Skeletal muscle cell (primary cell): ENCODE measurements around the gene PITX3.
"Not testable (repeated sequence)": the region's sequence is repeated elsewhere in the genome, so short reads cannot be mapped to it uniquely, and the experiment has no call there.

Experiments used
- DNase-seq: peaks from one replicate; pipeline ENCODE4 v3.0.0-alpha.2; 2010; ENCODE audit warnings: low read depth
- H3K4me3 ChIP-seq: 2 replicates; pipeline ENCODE4 v1.5.1; 2011; ENCODE audit warnings: low read depth, mild to moderate bottlenecking, control low read depth, low read length, moderate library complexity

PITX3 gene

GRCh38 chr10:102195296-102195870 is 45.9 kb downstream of the PITX3 start:
- H3K4me3 ChIP-seq, result no peak overlapping the region
- peak; percentile 43 for DNase-seq

GRCh38 chr10:102191956-102192355 is 49.4 kb downstream of the PITX3 start:
- no peak overlapping the region for H3K4me3 ChIP-seq
- DNase-seq, result no peak

GRCh38 chr10:102188941-102189898 is 52.1 kb downstream of the PITX3 start:
- not testable (repeated sequence) for DNase-seq, H3K4me3 ChIP-seq

GRCh38 chr10:102188298-102188940 is 52.9 kb downstream of the PITX3 start:
- no peak overlapping the region for H3K4me3 ChIP-seq
- no peak for DNase-seq

- no peak for DNase-seq
- no peak overlapping the region for H3K4me3 ChIP-seq
Measured at GRCh38 chr10:102185811-102186527, 55.3 kb downstream of the PITX3 start.

- no peak overlapping the region for H3K4me3 ChIP-seq
- no peak for DNase-seq
Measured at GRCh38 chr10:102185272-102185671, 56.0 kb downstream of the PITX3 start.

- H3K4me3 ChIP-seq, result no peak overlapping the region
- DNase-seq, result no peak
Measured at GRCh38 chr10:102184606-102185005, 56.7 kb downstream of the PITX3 start.
